ENCODE measurements around the gene NRXN3.

Gene NRXN3

DNA sequence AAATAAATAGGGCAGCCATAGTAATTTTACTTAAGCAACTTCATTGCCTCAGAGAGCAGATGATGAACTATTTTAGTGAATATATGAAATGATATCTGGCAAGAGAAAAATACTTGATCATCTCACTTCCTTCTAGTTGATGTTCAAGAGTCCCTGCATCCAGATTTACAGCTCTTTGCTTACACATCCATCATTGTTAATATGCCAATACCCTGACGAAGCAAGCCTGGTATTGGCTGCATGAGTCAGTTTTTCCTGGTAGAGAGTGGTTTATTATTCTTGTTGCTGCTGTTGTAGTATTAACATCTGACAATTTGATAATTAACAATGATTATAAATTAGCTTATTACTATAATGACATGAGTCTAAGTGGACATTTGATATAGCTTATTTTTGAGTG, 681.9 kb downstream of the NRXN3 start:
- no peak overlapping the region for H3K27ac ChIP-seq (ENCODE audit: poor library complexity, severe bottlenecking)

DNA sequence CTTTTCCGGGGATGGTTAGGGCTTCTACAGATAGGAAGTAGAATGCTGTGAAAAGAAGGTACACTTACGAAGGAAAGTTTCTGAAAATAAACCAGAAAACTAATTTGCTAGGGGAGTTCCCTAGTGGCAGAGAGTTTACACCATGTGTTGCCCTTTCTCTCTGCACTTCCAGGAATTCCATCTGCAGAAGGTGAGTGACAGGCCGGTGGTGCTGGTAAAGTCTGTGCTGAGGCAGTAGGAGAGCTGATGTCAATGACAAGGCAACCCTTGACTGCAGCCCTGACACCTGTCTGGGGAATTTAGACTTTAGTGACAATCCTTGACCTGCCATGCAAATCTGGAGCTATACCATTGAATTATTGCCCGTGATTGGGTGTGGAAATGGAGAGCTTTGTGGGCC, 687.8 kb downstream of the NRXN3 start:
- Histone ChIP-seq H3K27me3 (ENCODE audit: insufficient read depth, poor library complexity, severe bottlenecking) (peaks cover 13% of the 10 kb centered on the region), H3K36me3 (ENCODE audit: low read depth) (no peaks in the 10 kb centered on the region), H3K27ac (ENCODE audit: poor library complexity, severe bottlenecking) (no peak overlapping the region), H3K9me3 (ENCODE audit: severe bottlenecking) (no peaks in the 10 kb centered on the region), H3K4me1 (ENCODE audit: insufficient read depth, poor library complexity, severe bottlenecking) (no peaks in the 10 kb centered on the region), H3K4me3 (ENCODE audit: severe bottlenecking) (no peak overlapping the region)
- TF ChIP-seq, protein P1, sequence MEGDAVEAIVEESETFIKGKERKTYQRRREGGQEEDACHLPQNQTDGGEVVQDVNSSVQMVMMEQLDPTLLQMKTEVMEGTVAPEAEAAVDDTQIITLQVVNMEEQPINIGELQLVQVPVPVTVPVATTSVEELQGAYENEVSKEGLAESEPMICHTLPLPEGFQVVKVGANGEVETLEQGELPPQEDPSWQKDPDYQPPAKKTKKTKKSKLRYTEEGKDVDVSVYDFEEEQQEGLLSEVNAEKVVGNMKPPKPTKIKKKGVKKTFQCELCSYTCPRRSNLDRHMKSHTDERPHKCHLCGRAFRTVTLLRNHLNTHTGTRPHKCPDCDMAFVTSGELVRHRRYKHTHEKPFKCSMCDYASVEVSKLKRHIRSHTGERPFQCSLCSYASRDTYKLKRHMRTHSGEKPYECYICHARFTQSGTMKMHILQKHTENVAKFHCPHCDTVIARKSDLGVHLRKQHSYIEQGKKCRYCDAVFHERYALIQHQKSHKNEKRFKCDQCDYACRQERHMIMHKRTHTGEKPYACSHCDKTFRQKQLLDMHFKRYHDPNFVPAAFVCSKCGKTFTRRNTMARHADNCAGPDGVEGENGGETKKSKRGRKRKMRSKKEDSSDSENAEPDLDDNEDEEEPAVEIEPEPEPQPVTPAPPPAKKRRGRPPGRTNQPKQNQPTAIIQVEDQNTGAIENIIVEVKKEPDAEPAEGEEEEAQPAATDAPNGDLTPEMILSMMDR (IDR thresholded peaks at IDR 0.05; ENCODE audit: poor library complexity, severe bottlenecking), result no peak
- DNase-seq (ENCODE audit: low spot score) (no peak), ATAC-seq (ENCODE audit: low read depth) (no peak)

More for the DNA sequence above, 681.9 kb downstream of the NRXN3 start:
- Histone ChIP-seq H3K4me1 (ENCODE audit: insufficient read depth, poor library complexity, severe bottlenecking) (no peaks in the 10 kb centered on the region), H3K9me3 (ENCODE audit: severe bottlenecking) (no peaks in the 10 kb centered on the region), H3K36me3 (ENCODE audit: low read depth) (no peaks in the 10 kb centered on the region), H3K4me3 (ENCODE audit: severe bottlenecking) (no peak overlapping the region), H3K27me3 (ENCODE audit: insufficient read depth, poor library complexity, severe bottlenecking) (peaks cover 10% of the 10 kb centered on the region)
- DNase-seq (ENCODE audit: low spot score) (no peak), ATAC-seq (ENCODE audit: low read depth) (no peak)
- TF ChIP-seq, protein P1 (IDR thresholded peaks at IDR 0.05; ENCODE audit: poor library complexity, severe bottlenecking), result no peak

DNA sequence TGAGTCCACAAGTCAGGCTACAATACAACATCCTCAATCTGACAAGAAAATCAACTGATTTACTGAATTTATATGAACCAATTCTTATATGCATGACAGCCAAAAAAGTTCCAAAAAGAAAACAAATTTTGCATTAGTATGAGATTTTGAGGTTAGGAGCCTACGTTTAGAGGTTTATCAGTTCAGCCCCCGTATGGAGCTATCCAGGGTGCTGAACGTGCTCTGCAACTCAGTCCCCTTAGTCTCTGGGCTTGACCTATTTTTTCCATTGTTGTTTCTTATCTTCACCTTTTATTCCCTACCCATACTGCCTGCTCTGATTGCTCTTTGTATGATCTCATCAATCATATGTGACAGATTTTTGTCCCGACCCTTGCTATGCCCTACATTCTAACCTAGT, 693.0 kb downstream of the NRXN3 start:
- H3K9me3 ChIP-seq (ENCODE audit: severe bottlenecking), result no peaks in the 10 kb centered on the region
- H3K4me1 ChIP-seq (ENCODE audit: insufficient read depth, poor library complexity, severe bottlenecking), result no peaks in the 10 kb centered on the region
- H3K27ac ChIP-seq (ENCODE audit: poor library complexity, severe bottlenecking), result no peak overlapping the region
- H3K27me3 ChIP-seq (ENCODE audit: insufficient read depth, poor library complexity, severe bottlenecking), result peaks cover 3% of the 10 kb centered on the region
- TF ChIP-seq, protein P1 (IDR thresholded peaks at IDR 0.05; ENCODE audit: poor library complexity, severe bottlenecking), result no peak
- no peak overlapping the region for H3K4me3 ChIP-seq (ENCODE audit: severe bottlenecking)
- no peaks in the 10 kb centered on the region for H3K36me3 ChIP-seq (ENCODE audit: low read depth)
- peak; percentile 68; the same call in 2 of the 3 replicates for ATAC-seq (ENCODE audit: low read depth)
- no peak for DNase-seq (ENCODE audit: low spot score)

DNA sequence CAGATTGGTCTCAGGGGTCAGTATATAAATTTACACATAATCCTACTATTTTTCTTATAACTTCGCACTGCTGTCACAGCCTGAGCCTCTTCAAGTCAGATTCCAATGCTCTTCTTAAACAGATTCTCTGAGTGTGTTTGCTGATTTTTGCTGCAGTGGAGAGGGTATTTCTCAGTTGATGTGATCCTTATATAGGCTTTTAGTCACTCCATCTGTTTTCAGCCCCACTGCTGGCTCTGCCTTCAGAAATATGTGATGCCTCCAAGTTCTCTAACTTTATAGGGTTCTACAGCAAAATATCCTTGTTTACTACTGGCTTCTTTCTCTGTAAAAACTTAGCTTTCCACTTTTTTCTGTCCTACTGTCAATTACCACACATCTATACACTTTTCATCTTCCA, 702.7 kb downstream of the NRXN3 start:
- TF ChIP-seq, protein P1 (IDR thresholded peaks at IDR 0.05; ENCODE audit: poor library complexity, severe bottlenecking), result no peak
- Histone ChIP-seq H3K27me3 (ENCODE audit: insufficient read depth, poor library complexity, severe bottlenecking) (peaks cover 23% of the 10 kb centered on the region), H3K4me3 (ENCODE audit: severe bottlenecking) (no peak overlapping the region)

DNA sequence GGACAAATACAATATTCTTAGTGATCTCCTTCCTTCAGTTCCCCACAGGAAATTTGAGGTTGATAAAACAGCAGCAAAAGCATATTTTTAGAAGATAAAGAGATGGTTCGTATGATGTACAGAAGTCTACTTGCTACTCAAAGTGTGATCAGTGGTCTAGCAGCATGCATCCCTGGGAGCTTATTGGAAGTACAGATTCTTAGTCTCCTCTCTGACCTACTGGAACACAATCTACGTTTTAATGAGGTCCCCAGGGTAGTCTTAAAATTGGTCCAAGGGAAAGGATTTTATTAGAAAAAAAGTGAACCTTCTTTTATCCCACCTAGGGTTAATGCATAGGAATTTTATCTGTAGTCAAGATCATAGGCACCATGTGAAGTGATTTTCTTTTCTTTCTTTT, 703.4 kb downstream of the NRXN3 start:
- Histone ChIP-seq H3K9me3 (ENCODE audit: severe bottlenecking) (no peaks in the 10 kb centered on the region), H3K27me3 (ENCODE audit: insufficient read depth, poor library complexity, severe bottlenecking) (peaks cover 23% of the 10 kb centered on the region), H3K4me1 (ENCODE audit: insufficient read depth, poor library complexity, severe bottlenecking) (no peaks in the 10 kb centered on the region), H3K4me3 (ENCODE audit: severe bottlenecking) (no peak overlapping the region), H3K27ac (ENCODE audit: poor library complexity, severe bottlenecking) (no peak overlapping the region), H3K36me3 (ENCODE audit: low read depth) (no peaks in the 10 kb centered on the region)
- DNase-seq (ENCODE audit: low spot score), result no peak
- no peak for ATAC-seq (ENCODE audit: low read depth)
- TF ChIP-seq, protein P1 (IDR thresholded peaks at IDR 0.05; ENCODE audit: poor library complexity, severe bottlenecking), result no peak

More for the DNA sequence above, 702.7 kb downstream of the NRXN3 start:
- Histone ChIP-seq H3K36me3 (ENCODE audit: low read depth) (no peaks in the 10 kb centered on the region), H3K27ac (ENCODE audit: poor library complexity, severe bottlenecking) (no peak overlapping the region), H3K4me1 (ENCODE audit: insufficient read depth, poor library complexity, severe bottlenecking) (no peaks in the 10 kb centered on the region), H3K9me3 (ENCODE audit: severe bottlenecking) (no peaks in the 10 kb centered on the region)
- ATAC-seq (ENCODE audit: low read depth) (no peak), DNase-seq (ENCODE audit: low spot score) (no peak)

Measured in RWPE2 (cell line).